Measurements from ENCODE around the gene SEMA4G. TPM values are rescaled to one million over a fixed set of nuclear protein-coding genes. Genes with fewer than 3 reads are reported as not detected.
A peak's percentile ranks its signal among the peaks of the same experiment; 100 is the strongest.
"Not testable (repeated sequence)": the region's sequence is repeated elsewhere in the genome, so short reads cannot be mapped to it uniquely, and the experiment has no call there.

Gene SEMA4G
- total RNA-seq, 2 experiments from 2014 or later = 0.68 to 0.98 TPM

GRCh38 chr10:100975397-100975796 is 6.1 kb downstream of the SEMA4G start:
- H3K27me3 Mint-ChIP-seq; POLR2A ChIA-PET; H3K27ac Mint-ChIP-seq; H3K9me3 Mint-ChIP-seq; H3K4me1 Mint-ChIP-seq; H3K36me3 Mint-ChIP-seq (ENCODE audit: low read depth); H3K4me3 Mint-ChIP-seq: not testable (repeated sequence)
- peak; percentile 6 for DNase-seq
- CTCF ChIA-PET = interaction anchor here (1.9 kb wide), 1 partner anchor 23 kb away, joined by 6 read pairs; no protein-coding TSS in a partner anchor

- no peaks in the 10 kb centered on the region for H3K4me1 Mint-ChIP-seq
- no peak overlapping the region for H3K4me3 Mint-ChIP-seq
- CTCF ChIA-PET = interaction anchor here (1.0 kb wide), 1 partner anchor 73 kb away, joined by 3 read pairs; no protein-coding TSS in a partner anchor
- no peaks in the 10 kb centered on the region for H3K27me3 Mint-ChIP-seq
- POLR2A ChIA-PET = interaction anchor here (1.5 kb wide), 1 partner anchor 10 kb away, joined by 3 read pairs; the partner anchor contains the start of genes MRPL43 and TWNK
- no peak overlapping the region for H3K27ac Mint-ChIP-seq
- H3K9me3 Mint-ChIP-seq = no peaks in the 10 kb centered on the region
- H3K36me3 Mint-ChIP-seq (ENCODE audit: low read depth) = no peaks in the 10 kb centered on the region
- peak; percentile 4 for DNase-seq
These were observed 7.6 kb downstream of the SEMA4G start for GRCh38 chr10:100976906-100977305.

GRCh38 chr10:100977436-100977835 is 8.1 kb downstream of the SEMA4G start:
- H3K27ac Mint-ChIP-seq = no peak overlapping the region
- CTCF ChIA-PET = interaction anchor here (1.0 kb wide), 1 partner anchor 73 kb away, joined by 3 read pairs; no protein-coding TSS in a partner anchor
- DNase-seq = no peak
- H3K4me1 Mint-ChIP-seq = no peaks in the 10 kb centered on the region
- POLR2A ChIA-PET = interaction anchor here (1.5 kb wide), 1 partner anchor 10 kb away, joined by 3 read pairs; the partner anchor contains the start of genes MRPL43 and TWNK
- H3K9me3 Mint-ChIP-seq = no peaks in the 10 kb centered on the region
- no peak overlapping the region for H3K4me3 Mint-ChIP-seq
- peaks cover 3% of the 10 kb centered on the region for H3K36me3 Mint-ChIP-seq (ENCODE audit: low read depth)
- H3K27me3 Mint-ChIP-seq = no peaks in the 10 kb centered on the region

GRCh38 chr10:100978121-100978900 is 9.0 kb downstream of the SEMA4G start:
- no peak overlapping the region for H3K4me3 Mint-ChIP-seq

GRCh38 chr10:100978901-100979195 is 9.5 kb downstream of the SEMA4G start:
- Mint-ChIP-seq H3K36me3 (ENCODE audit: low read depth) (peaks cover 3% of the 10 kb centered on the region), H3K9me3 (no peaks in the 10 kb centered on the region), H3K4me3 (no peak overlapping the region), H3K4me1 (no peaks in the 10 kb centered on the region), H3K27me3 (no peaks in the 10 kb centered on the region), H3K27ac (no peak overlapping the region)
- POLR2A ChIA-PET = no interaction called here
- peak; percentile 3 for DNase-seq
- CTCF ChIA-PET = no interaction called here

More at GRCh38 chr10:100978121-100978900, 9.0 kb downstream of the SEMA4G start:
- Mint-ChIP-seq H3K36me3 (ENCODE audit: low read depth) (peaks cover 3% of the 10 kb centered on the region), H3K27ac (no peak overlapping the region), H3K9me3 (no peaks in the 10 kb centered on the region), H3K4me1 (no peaks in the 10 kb centered on the region), H3K27me3 (no peaks in the 10 kb centered on the region)
- DNase-seq = peak; percentile 10
- ChIA-PET POLR2A (no interaction called here), CTCF (no interaction called here)

- Mint-ChIP-seq H3K4me1 (no peaks in the 10 kb centered on the region), H3K9me3 (no peaks in the 10 kb centered on the region), H3K27me3 (no peaks in the 10 kb centered on the region), H3K4me3 (no peak overlapping the region), H3K36me3 (ENCODE audit: low read depth) (peaks cover 3% of the 10 kb centered on the region), H3K27ac (no peak overlapping the region)
- DNase-seq = no peak
- POLR2A ChIA-PET = no interaction called here
- CTCF ChIA-PET = no interaction called here
These were observed 10.5 kb downstream of the SEMA4G start for GRCh38 chr10:100979791-100980272.

- no peak overlapping the region for H3K27ac Mint-ChIP-seq
- POLR2A ChIA-PET = no interaction called here
- peaks cover 3% of the 10 kb centered on the region for H3K36me3 Mint-ChIP-seq (ENCODE audit: low read depth)
- CTCF ChIA-PET = no interaction called here
- H3K4me1 Mint-ChIP-seq = no peaks in the 10 kb centered on the region
- H3K27me3 Mint-ChIP-seq = no peaks in the 10 kb centered on the region
- no peaks in the 10 kb centered on the region for H3K9me3 Mint-ChIP-seq
- no peak for DNase-seq
- no peak overlapping the region for H3K4me3 Mint-ChIP-seq
These were observed 11.0 kb downstream of the SEMA4G start for GRCh38 chr10:100980311-100980710.

GRCh38 chr10:100980711-100981110 is 11.4 kb downstream of the SEMA4G start:
- POLR2A ChIA-PET = no interaction called here
- no peak for DNase-seq
- CTCF ChIA-PET = interaction anchor here (0.9 kb wide), 1 partner anchor 26 kb away, joined by 3 read pairs; no protein-coding TSS in a partner anchor
- no peaks in the 10 kb centered on the region for H3K27me3 Mint-ChIP-seq
- peaks cover 3% of the 10 kb centered on the region for H3K4me1 Mint-ChIP-seq
- H3K9me3 Mint-ChIP-seq = no peaks in the 10 kb centered on the region
- no peak overlapping the region for H3K4me3 Mint-ChIP-seq
- H3K27ac Mint-ChIP-seq = no peak overlapping the region
- H3K36me3 Mint-ChIP-seq (ENCODE audit: low read depth) = peaks cover 3% of the 10 kb centered on the region

GRCh38 chr10:100981178-100981772 is 12.0 kb downstream of the SEMA4G start:
- Mint-ChIP-seq H3K36me3 (ENCODE audit: low read depth) (peaks cover 3% of the 10 kb centered on the region), H3K4me3 (no peak overlapping the region), H3K27ac (no peak overlapping the region), H3K9me3 (no peaks in the 10 kb centered on the region), H3K27me3 (no peaks in the 10 kb centered on the region), H3K4me1 (peaks cover 9% of the 10 kb centered on the region)
- no peak for DNase-seq
- ChIA-PET POLR2A (no interaction called here), CTCF (interaction anchor here (0.7 to 0.9 kb wide), 2 partner anchors 16 to 26 kb away, joined by 3 read pairs; no protein-coding TSS in a partner anchor)

- H3K4me3 Mint-ChIP-seq = no peak overlapping the region
- no peak overlapping the region for H3K27ac Mint-ChIP-seq
- ChIA-PET CTCF (no interaction called here), POLR2A (no interaction called here)
- H3K27me3 Mint-ChIP-seq = no peaks in the 10 kb centered on the region
- peaks cover 27% of the 10 kb centered on the region for H3K4me1 Mint-ChIP-seq
- no peak for DNase-seq
- peaks cover 7% of the 10 kb centered on the region for H3K36me3 Mint-ChIP-seq (ENCODE audit: low read depth)
- H3K9me3 Mint-ChIP-seq = no peaks in the 10 kb centered on the region
These were observed 13.9 kb downstream of the SEMA4G start for GRCh38 chr10:100982916-100983830.

GRCh38 chr10:100983868-100984671 is 14.8 kb downstream of the SEMA4G start:
- Mint-ChIP-seq H3K36me3 (ENCODE audit: low read depth) (peaks cover 7% of the 10 kb centered on the region), H3K9me3 (no peaks in the 10 kb centered on the region), H3K4me3 (no peak overlapping the region), H3K27me3 (no peaks in the 10 kb centered on the region), H3K4me1 (peaks cover 27% of the 10 kb centered on the region), H3K27ac (no peak overlapping the region)
- CTCF ChIA-PET = interaction anchor here (1.3 kb wide), 1 partner anchor 14 kb away, joined by 7 read pairs; no protein-coding TSS in a partner anchor
- POLR2A ChIA-PET = no interaction called here
- DNase-seq = no peak

GRCh38 chr10:100984672-100985177 is 15.4 kb downstream of the SEMA4G start:
- Mint-ChIP-seq H3K27ac (no peak overlapping the region), H3K36me3 (ENCODE audit: low read depth) (peaks cover 7% of the 10 kb centered on the region), H3K27me3 (no peaks in the 10 kb centered on the region), H3K9me3 (no peaks in the 10 kb centered on the region), H3K4me1 (peaks cover 27% of the 10 kb centered on the region), H3K4me3 (no peak overlapping the region)
- CTCF ChIA-PET = interaction anchor here (1.3 kb wide), 1 partner anchor 13 kb away, joined by 7 read pairs; no protein-coding TSS in a partner anchor
- DNase-seq = no peak
- POLR2A ChIA-PET = no interaction called here

All from activated CD4-positive, alpha-beta memory T cell treated with anti-CD3 and anti-CD28 coated beads, Interleukin-2, amount 10 ng/mL, durations not matched to agents 7 days and 5 days (primary cell).